HepG2 (cell line): Measurements from ENCODE around the gene RASL12. TPM values are rescaled to one million over a fixed set of nuclear protein-coding genes. Genes with fewer than 3 reads are reported as not detected.

Experiments used
- ATAC-seq: fragments of 200-7000 bp; cut with Tn5 transposase; 3 replicates; pipeline ENCODE4 v1.9.1; 2020; ENCODE audit warnings: mild to moderate bottlenecking, moderate library complexity
- BruUV-seq: library from RNA; stranded (reverse); fragments of 400-500 nt; replicated peaks from 2 replicates; lab custom pipeline; 2021; lab: Mats Ljungman, UMichigan
- CTCF ChIA-PET: fragments of 300-600 bp; formaldehyde crosslinking; extraction: SDS; loops from one replicate; lab custom pipeline; 2021; ENCODE audit warnings: low total read pairs, inconsistent platforms, low intra/inter-chr PET ratio; lab: Yijun Ruan, JAX
- POLR2A ChIA-PET: fragments of 350-600 bp; sonication (Branson Sonifier 250); formaldehyde crosslinking; loops from one replicate; lab custom pipeline; 2020; ENCODE audit warnings: antibody characterized with exemption, inconsistent platforms; lab: Yijun Ruan, JAX
- DNase-seq: peaks from one replicate; pipeline ENCODE4 v3.0.0-alpha.2; 2015; ENCODE audit warnings: low spot score
- FAIRE-seq: peaks from 3 replicates; lab custom pipeline; 2011; peaks lifted over from hg19 to GRCh38; lab: Jason Lieb, UNC
- H2AFZ ChIP-seq: one replicate; pipeline ENCODE4 v1.6.1; 2011; ENCODE audit warnings: low read length, inconsistent platforms
- H3K27ac ChIP-seq: fragments of 300-600 bp; 3 replicates; pipeline ENCODE4 v1.8.0; 2011; ENCODE audit warnings: mixed run types, mild to moderate bottlenecking, mixed read lengths, low read length, inconsistent platforms; ENCODE audit not compliant: insufficient read depth; ENCODE audit errors: extremely low read length
- H3K27me3 ChIP-seq, 2 experiments: fragments of 200-600 bp in 1 of 2; 2 replicates in 1 of 2; 3 replicates in 1 of 2; pipeline versions ENCODE4 v1.6.0 to v1.8.0; 2011; ENCODE audit warnings: low read length in 2 of 2, mild to moderate bottlenecking in 2 of 2, moderate library complexity in 2 of 2, inconsistent platforms in 1 of 2; ENCODE audit not compliant: insufficient read depth in 2 of 2, control insufficient read depth in 1 of 2
- H3K36me3 ChIP-seq, 2 experiments: fragments of 200-600 bp in 1 of 2; replicated peaks in 1 of 2; 2 replicates in 1 of 2; 3 replicates in 1 of 2; pipeline versions ENCODE4 v1.5.1 to v1.8.0; 2011; ENCODE audit warnings: low read length in 2 of 2, inconsistent platforms in 1 of 2; ENCODE audit not compliant: insufficient read depth in 2 of 2, control insufficient read depth in 1 of 2
- H3K4me1 ChIP-seq: 2 replicates; pipeline ENCODE4 v1.5.1; 2012; ENCODE audit warnings: low read length, inconsistent platforms; ENCODE audit not compliant: insufficient read depth
- H3K4me2 ChIP-seq: 2 replicates; pipeline ENCODE4 v1.6.0; 2011; ENCODE audit warnings: low read depth, low read length, inconsistent platforms
- H3K4me3 ChIP-seq, 3 experiments: fragments of 200-600 bp in 1 of 3; sonication (generic), shearing (Covaris generic) in 1 of 3; replicated peaks in 1 of 3; 2 replicates each; pipeline ENCODE4 v1.5.1; 2011 to 2016; ENCODE audit warnings: low read length in 3 of 3, inconsistent platforms in 2 of 3, low read depth in 2 of 3, mild to moderate bottlenecking in 2 of 3, control low read depth in 1 of 3, mixed read lengths in 1 of 3; ENCODE audit not compliant: insufficient read depth in 1 of 3
- H3K79me2 ChIP-seq: one replicate; pipeline ENCODE4 v1.6.1; 2011; ENCODE audit warnings: low read length, inconsistent platforms; ENCODE audit not compliant: insufficient read depth
- H3K9ac ChIP-seq: 2 replicates; pipeline ENCODE4 v1.6.0; 2011; ENCODE audit warnings: mild to moderate bottlenecking, low read depth, low read length, inconsistent platforms; ENCODE audit not compliant: insufficient read depth
- H3K9me3 ChIP-seq: 2 replicates; pipeline ENCODE4 v1.5.1; 2012; ENCODE audit warnings: mild to moderate bottlenecking, low read length
- H4K20me1 ChIP-seq: 2 replicates; pipeline ENCODE4 v1.6.0; 2011; ENCODE audit warnings: inconsistent platforms, mild to moderate bottlenecking, low read length, moderate library complexity; ENCODE audit not compliant: insufficient read depth
- MAFF ChIP-seq: IDR thresholded peaks from 2 replicates; pipeline ENCODE4 v1.6.1; 2011; ENCODE audit warnings: low read depth, low read length, improper control_type of control experiment
- MAFK ChIP-seq, 2 experiments: IDR thresholded peaks in 1 of 2; conservative IDR thresholded peaks in 1 of 2; 2 replicates each; pipeline ENCODE4 v1.6.1; 2011; ENCODE audit warnings: improper control_type of control experiment in 2 of 2, low read length in 2 of 2
- RFX5 ChIP-seq: IDR thresholded peaks from 2 replicates; pipeline ENCODE4 v1.6.1; 2011; ENCODE audit warnings: low read depth, low read length, improper control_type of control experiment
- ZNF7 ChIP-seq: IDR thresholded peaks from 2 replicates; pipeline ENCODE4 v1.6.1; 2016; ENCODE audit warnings: missing biosample characterization, missing genetic modification reagents
- ZNF775 ChIP-seq: sonication (generic); formaldehyde crosslinking; IDR thresholded peaks from 2 replicates; pipeline ENCODE4 v1.4.0; 2020; ENCODE audit warnings: missing genetic modification reagents, mild to moderate bottlenecking, moderate library complexity, borderline replicate concordance
- WGBS: methylation state at CpG from one replicate; pipeline ENCODE4 v1.1.6; 2017; ENCODE audit warnings: low lambda C conversion rate; 5-methylcytosine and 5-hydroxymethylcytosine counted together
- in situ Hi-C: cut with HindIII; loops from 2 replicates; pipeline ENCODE4 v1.10.0; 2017; ENCODE audit warnings: low pct_unique_long_range_greater_than_20kb; ENCODE audit not compliant: extremely low pct_ligation_motif_present
- intact Hi-C: fragments of 100-400 bp; cut with micrococcal nuclease; formaldehyde crosslinking; loops from one replicate; pipeline ENCODE4 v1.10.0; 2022; ENCODE audit not compliant: unreplicated experiment
- polyA plus RNA-seq, 8 experiments: library from polyadenylated mRNA; depleted of rRNA in 3 of 8; stranded (reverse) in 7 of 8; unstranded in 1 of 8; fragments of >200 nt; fragmentation: Illumina TruSeq in 4 of 8; extraction: Trizol in 4 of 8; gene quantifications; 2 replicates each; pipeline versions ENCODE4 v1.2.1 to v1.2.3, GENCODE V29; 2011 to 2016; ENCODE audit warnings: low read depth in 4 of 8, missing spikeins in 1 of 8, mixed read lengths in 1 of 8; ENCODE audit not compliant: insufficient read depth in 1 of 8
- total RNA-seq, 5 experiments: library from RNA; depleted of rRNA; stranded (reverse); fragments of >200 nt; fragmentation: Illumina TruSeq; extraction: Trizol; gene quantifications; 2 replicates each; pipeline ENCODE4 v1.2.3, GENCODE V29; 2016; ENCODE audit warnings: low read depth in 1 of 5
- TF ChIP-seq, protein P1 (sequence below): sonication (generic); formaldehyde crosslinking; IDR thresholded peaks from 2 replicates; pipeline ENCODE4 v1.4.0; 2020; ENCODE audit warnings: mild to moderate bottlenecking, low read depth, missing genetic modification reagents
- TF ChIP-seq, protein P2 (sequence below): sonication (generic); formaldehyde crosslinking; IDR thresholded peaks from 2 replicates; pipeline ENCODE4 v1.4.0; 2020; ENCODE audit warnings: missing genetic modification reagents, borderline replicate concordance

RASL12 gene
- total and polyA plus RNA-seq, 2 of the 13 experiments (the other 11 are each of a cell fraction or from before 2014, with no cell fraction given): 0.16 to 0.55 TPM

DNA sequence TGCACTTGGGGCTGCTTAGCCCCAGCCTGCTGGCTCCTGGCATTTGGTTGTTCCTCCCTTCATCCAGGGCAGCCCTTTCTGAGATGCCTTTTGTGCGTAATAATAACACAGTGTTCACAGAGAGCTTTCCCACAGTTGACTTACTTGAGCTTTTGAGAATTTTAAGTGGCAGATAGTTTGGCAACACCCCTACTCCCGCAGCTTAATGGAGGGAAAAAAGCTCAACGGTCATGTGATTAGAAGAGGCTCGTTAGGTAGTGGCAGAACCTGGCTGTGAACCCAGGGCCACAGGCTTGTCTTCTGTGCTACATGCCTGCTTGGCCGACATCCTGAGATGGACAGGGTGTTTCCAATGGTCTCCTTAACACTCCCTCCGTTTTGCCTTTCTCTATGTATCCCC, 13.5 kb upstream of the RASL12 start:
- in situ Hi-C loops: loop anchor here (10.0 kb wide), 1 partner anchor 46 kb away; no protein-coding TSS in a partner anchor
- TF ChIP-seq RFX5 (no peak), ZNF7 (CRISPR knock-in tag) (0 out of 2 replicates have a peak, but pooled peaks have one; percentile 84)
- DNase-seq (no peak), ATAC-seq (no peak), FAIRE-seq (no peak)
- H4K20me1 ChIP-seq: no peaks in the 10 kb centered on the region
- no peak overlapping the region for H3K27ac ChIP-seq
- H2AFZ ChIP-seq: no peak overlapping the region
- H3K27me3 ChIP-seq: peaks cover 0 to 21% of the 10 kb centered on the region in 2 experiments; a peak in 2 of 5 replicates
- H3K79me2 ChIP-seq: no peaks in the 10 kb centered on the region
- H3K9me3 ChIP-seq: no peaks in the 10 kb centered on the region
- H3K9ac ChIP-seq: no peak overlapping the region
- ChIA-PET CTCF (interaction anchor here (1.3 kb wide), 1 partner anchor 48 kb away, joined by 3 read pairs; no protein-coding TSS in a partner anchor), POLR2A (no interaction called here)
- H3K4me2 ChIP-seq: peak overlapping the region; percentile 44
- H3K4me1 ChIP-seq: peaks cover 74% of the 10 kb centered on the region
- BruUV-seq: no TSS peak
- 2% methylated on average over 6 of the region's 6 CpGs for WGBS
- no peak overlapping the region for H3K4me3 ChIP-seq
- intact Hi-C loops: no loop called here
- no peaks in the 10 kb centered on the region for H3K36me3 ChIP-seq

DNA sequence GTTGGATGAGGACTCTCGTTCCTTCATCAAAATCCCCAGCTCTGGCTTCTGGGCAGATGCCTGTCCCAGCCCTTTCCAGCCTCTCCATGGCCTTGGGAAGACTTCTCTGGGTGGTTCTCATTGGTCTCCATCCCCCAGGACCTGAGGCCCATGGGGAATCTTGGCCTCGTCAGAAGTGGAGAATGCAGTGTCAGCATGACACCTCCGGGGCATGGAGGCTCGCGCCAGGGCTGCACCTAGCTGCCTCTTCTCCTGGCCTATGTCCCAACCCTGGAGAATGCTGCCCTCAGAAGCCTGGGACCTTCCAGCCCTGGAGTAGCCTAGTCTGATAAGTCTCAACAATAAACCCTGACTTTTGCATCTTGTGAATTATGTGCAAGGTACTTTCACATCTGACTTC, 11.8 kb upstream of the RASL12 start:
- no peaks in the 10 kb centered on the region for H3K79me2 ChIP-seq
- H3K9me3 ChIP-seq: no peaks in the 10 kb centered on the region
- BruUV-seq: no TSS peak
- FAIRE-seq (no peak), ATAC-seq (peak; percentile 12; the same call in 1 of the 3 replicates), DNase-seq (no peak)
- intact Hi-C loops: loop anchor here (2.0 kb wide), 1 partner anchor 47 kb away; no protein-coding TSS in a partner anchor
- no peaks in the 10 kb centered on the region for H3K36me3 ChIP-seq
- no peak overlapping the region for H2AFZ ChIP-seq
- WGBS: no CpG with 5 or more reads among the region's 5 CpGs
- in situ Hi-C loops: no loop called here
- CTCF ChIA-PET: interaction anchor here (2.7 kb wide), 1 partner anchor 46 kb away, joined by 9 read pairs; no protein-coding TSS in a partner anchor
- TF ChIP-seq, protein P1, sequence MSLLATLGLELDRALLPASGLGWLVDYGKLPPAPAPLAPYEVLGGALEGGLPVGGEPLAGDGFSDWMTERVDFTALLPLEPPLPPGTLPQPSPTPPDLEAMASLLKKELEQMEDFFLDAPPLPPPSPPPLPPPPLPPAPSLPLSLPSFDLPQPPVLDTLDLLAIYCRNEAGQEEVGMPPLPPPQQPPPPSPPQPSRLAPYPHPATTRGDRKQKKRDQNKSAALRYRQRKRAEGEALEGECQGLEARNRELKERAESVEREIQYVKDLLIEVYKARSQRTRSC (CRISPR knock-in tag): no peak
- TF ChIP-seq, protein P2, sequence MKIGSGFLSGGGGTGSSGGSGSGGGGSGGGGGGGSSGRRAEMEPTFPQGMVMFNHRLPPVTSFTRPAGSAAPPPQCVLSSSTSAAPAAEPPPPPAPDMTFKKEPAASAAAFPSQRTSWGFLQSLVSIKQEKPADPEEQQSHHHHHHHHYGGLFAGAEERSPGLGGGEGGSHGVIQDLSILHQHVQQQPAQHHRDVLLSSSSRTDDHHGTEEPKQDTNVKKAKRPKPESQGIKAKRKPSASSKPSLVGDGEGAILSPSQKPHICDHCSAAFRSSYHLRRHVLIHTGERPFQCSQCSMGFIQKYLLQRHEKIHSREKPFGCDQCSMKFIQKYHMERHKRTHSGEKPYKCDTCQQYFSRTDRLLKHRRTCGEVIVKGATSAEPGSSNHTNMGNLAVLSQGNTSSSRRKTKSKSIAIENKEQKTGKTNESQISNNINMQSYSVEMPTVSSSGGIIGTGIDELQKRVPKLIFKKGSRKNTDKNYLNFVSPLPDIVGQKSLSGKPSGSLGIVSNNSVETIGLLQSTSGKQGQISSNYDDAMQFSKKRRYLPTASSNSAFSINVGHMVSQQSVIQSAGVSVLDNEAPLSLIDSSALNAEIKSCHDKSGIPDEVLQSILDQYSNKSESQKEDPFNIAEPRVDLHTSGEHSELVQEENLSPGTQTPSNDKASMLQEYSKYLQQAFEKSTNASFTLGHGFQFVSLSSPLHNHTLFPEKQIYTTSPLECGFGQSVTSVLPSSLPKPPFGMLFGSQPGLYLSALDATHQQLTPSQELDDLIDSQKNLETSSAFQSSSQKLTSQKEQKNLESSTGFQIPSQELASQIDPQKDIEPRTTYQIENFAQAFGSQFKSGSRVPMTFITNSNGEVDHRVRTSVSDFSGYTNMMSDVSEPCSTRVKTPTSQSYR (CRISPR knock-in tag): no peak
- TF ChIP-seq MAFK (conservative IDR thresholded peaks at IDR 0.05 in 1 of 2, IDR thresholded peaks at IDR 0.05 in 1 of 2; ENCODE audit: low read length in 2 of 2) (peak; percentile 45 to 72; a peak in 3 of 4 replicates), ZNF775 (CRISPR knock-in tag) (no peak), MAFF (peak; percentile 35; the same call in 1 of the 2 replicates)
- H3K27ac ChIP-seq: no peak overlapping the region
- H4K20me1 ChIP-seq: no peaks in the 10 kb centered on the region
- H3K4me2 ChIP-seq: no peak overlapping the region; the same call in 1 of the 2 replicates
- POLR2A ChIA-PET: interaction anchor here (1.0 kb wide), 1 partner anchor 9 kb away, joined by 3 read pairs; no protein-coding TSS in a partner anchor
- no peak overlapping the region for H3K4me3 ChIP-seq
- H3K27me3 ChIP-seq: peaks cover 0 to 21% of the 10 kb centered on the region in 2 experiments; a peak in 2 of 5 replicates
- H3K4me1 ChIP-seq: peaks cover 57% of the 10 kb centered on the region
- H3K9ac ChIP-seq: no peak overlapping the region
